Bronchial smooth muscle cell (primary cell): ENCODE measurements around the gene NMNAT1. TPM values are rescaled to one million over a fixed set of nuclear protein-coding genes. Genes with fewer than 3 reads are reported as not detected.

ENCODE experiments used
- total RNA-seq: library from RNA; depleted of rRNA; stranded (reverse); fragments of >200 nt; gene quantifications from 2 replicates; pipeline ENCODE4 v1.2.1, GENCODE V29; 2014

The NMNAT1 gene
- 15.6 and 18.0 TPM in 2 replicates for total RNA-seq

GRCh38 chr1:9942939-9943788 is at the start of gene NMNAT1, which contains the start of gene LZIC:
Gene NMNAT1, plus strand, starts transcription at chr1:9943475. Its CDS starts 28,599 bp downstream, at chr1:9972074.
Gene LZIC, minus strand, starts transcription at chr1:9943391. Its CDS starts 6,772 bp downstream, at chr1:9936619.

GRCh38 chr1:9910076-9910422 is 33.2 kb upstream of the NMNAT1 start, which contains the start of gene CTNNBIP1:
Gene CTNNBIP1, minus strand, starts transcription at chr1:9910269. Its CDS starts 38,205 bp downstream, at chr1:9872064.

GRCh38 chr1:9996624-9997582 is 53.6 kb downstream of the NMNAT1 start, which contains the start of gene RBP7:
Gene RBP7, plus strand, starts transcription at chr1:9997228. Its CDS starts 31 bp downstream, at chr1:9997259.

GRCh38 chr1:10032590-10033358 is 89.5 kb downstream of the NMNAT1 start, which contains the start of gene UBE4B:
Gene UBE4B, plus strand, starts transcription at chr1:10032958. Its CDS starts 713 bp downstream, at chr1:10033671.

Other genes starting within 250 kb of the NMNAT1 start
- 60.4 and 78.0 TPM in 2 replicates for gene CLSTN1, start 119.5 kb upstream of the NMNAT1 start, total RNA-seq
- 23.8 and 30.1 TPM in 2 replicates for gene CTNNBIP1, start 33.2 kb upstream of the NMNAT1 start, total RNA-seq
- 17.8 and 21.1 TPM in 2 replicates for gene LZIC, start 84 bp upstream of the NMNAT1 start, total RNA-seq
- gene RBP7, start 53.8 kb downstream of the NMNAT1 start, total RNA-seq, result not detected in 2 replicates
- 26.5 and 27.4 TPM in 2 replicates for gene UBE4B, start 89.5 kb downstream of the NMNAT1 start, total RNA-seq